Liver (tissue), 3 donors: ENCODE measurements around the gene SPRN.

Experiments used
- ATF3 ChIP-seq: IDR thresholded peaks from 2 replicates; pipeline ENCODE4 v1.6.1; 2016; ENCODE audit warnings: antibody characterized with exemption
- CTCF ChIP-seq: fragments of 150-350 bp; IDR thresholded peaks from 2 replicates; pipeline ENCODE4 v1.5.1; 2017; ENCODE audit warnings: improper control_type of control experiment, low read depth, low read length; ENCODE audit not compliant: missing input control
- EGR1 ChIP-seq, 2 donors: IDR thresholded peaks; 2 replicates each; pipeline ENCODE4 v1.6.1; 2016 to 2018; ENCODE audit warnings: antibody characterized with exemption in 2 of 2, low read depth in 2 of 2
- FOXA1 ChIP-seq: IDR thresholded peaks from 2 replicates; pipeline ENCODE4 v1.6.1; 2016; ENCODE audit warnings: antibody characterized with exemption
- JUND ChIP-seq, 2 donors: IDR thresholded peaks; 2 replicates each; pipeline ENCODE4 v1.6.1; 2016; ENCODE audit warnings: antibody characterized with exemption in 2 of 2
- RAD21 ChIP-seq, 2 donors: IDR thresholded peaks; 2 replicates each; pipeline ENCODE4 v1.6.1; 2016; ENCODE audit warnings: antibody characterized with exemption in 2 of 2, mild to moderate bottlenecking in 2 of 2
- REST ChIP-seq: IDR thresholded peaks from 2 replicates; pipeline ENCODE4 v1.6.1; 2016; ENCODE audit warnings: antibody characterized with exemption, mild to moderate bottlenecking
- SP1 ChIP-seq: IDR thresholded peaks from 2 replicates; pipeline ENCODE4 v1.6.1; 2018; ENCODE audit warnings: antibody characterized with exemption, mild to moderate bottlenecking
- TAF1 ChIP-seq: conservative IDR thresholded peaks from 2 replicates; pipeline ENCODE4 v1.6.1; 2016; ENCODE audit warnings: antibody characterized with exemption, mild to moderate bottlenecking
- YY1 ChIP-seq: IDR thresholded peaks from 2 replicates; pipeline ENCODE4 v1.6.1; 2016; ENCODE audit warnings: antibody characterized with exemption, mild to moderate bottlenecking
- TF ChIP-seq, protein P1 (sequence below): IDR thresholded peaks from 2 replicates; pipeline ENCODE4 v1.6.1; 2016; ENCODE audit warnings: antibody characterized with exemption
- TF ChIP-seq, protein P2 (sequence below): IDR thresholded peaks from 2 replicates; pipeline ENCODE4 v1.6.1; 2016; ENCODE audit warnings: antibody characterized with exemption
- donor health status: healthy.
- donor health status: healthy.

DNA sequence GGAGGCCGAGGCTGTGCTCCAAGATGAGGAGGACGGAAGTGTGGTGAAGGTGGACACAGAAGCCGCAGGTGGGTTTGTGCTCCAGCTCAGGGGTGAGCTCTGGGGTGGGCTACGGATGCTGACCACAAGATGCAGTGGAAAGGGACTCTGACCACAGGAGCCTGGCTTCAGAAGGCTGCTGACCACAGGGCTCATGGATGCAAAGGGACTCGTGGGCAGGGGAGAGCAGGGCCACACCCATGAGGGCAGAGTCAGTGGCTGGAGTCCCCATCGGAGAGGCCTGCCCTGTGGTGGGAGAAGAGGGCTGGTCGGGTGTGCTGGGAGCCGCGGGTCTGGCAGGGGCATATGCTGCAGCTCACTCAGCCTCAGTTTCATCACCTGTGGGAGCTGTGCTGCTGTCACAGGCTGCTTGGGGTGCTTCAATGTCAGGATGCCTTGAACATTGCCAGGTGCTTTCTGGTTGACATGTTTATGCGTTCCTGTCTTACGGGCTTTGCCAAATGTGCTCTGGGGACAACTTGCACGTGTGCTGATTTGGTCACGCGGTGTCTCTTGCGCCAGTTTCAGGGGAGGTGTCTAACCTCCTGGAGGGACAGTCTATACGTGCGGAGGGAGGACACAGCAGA, 43.0 kb upstream of the SPRN start:
- TF ChIP-seq REST, result no peak
- TF ChIP-seq YY1, result no peak
- TF ChIP-seq CTCF, result no peak
- TF ChIP-seq RAD21 (IDR thresholded peaks at IDR 0.05), result no peak
- no peak for TF ChIP-seq EGR1 (IDR thresholded peaks at IDR 0.05; ENCODE audit: low read depth in 2 of 2)
- TF ChIP-seq, protein P1, sequence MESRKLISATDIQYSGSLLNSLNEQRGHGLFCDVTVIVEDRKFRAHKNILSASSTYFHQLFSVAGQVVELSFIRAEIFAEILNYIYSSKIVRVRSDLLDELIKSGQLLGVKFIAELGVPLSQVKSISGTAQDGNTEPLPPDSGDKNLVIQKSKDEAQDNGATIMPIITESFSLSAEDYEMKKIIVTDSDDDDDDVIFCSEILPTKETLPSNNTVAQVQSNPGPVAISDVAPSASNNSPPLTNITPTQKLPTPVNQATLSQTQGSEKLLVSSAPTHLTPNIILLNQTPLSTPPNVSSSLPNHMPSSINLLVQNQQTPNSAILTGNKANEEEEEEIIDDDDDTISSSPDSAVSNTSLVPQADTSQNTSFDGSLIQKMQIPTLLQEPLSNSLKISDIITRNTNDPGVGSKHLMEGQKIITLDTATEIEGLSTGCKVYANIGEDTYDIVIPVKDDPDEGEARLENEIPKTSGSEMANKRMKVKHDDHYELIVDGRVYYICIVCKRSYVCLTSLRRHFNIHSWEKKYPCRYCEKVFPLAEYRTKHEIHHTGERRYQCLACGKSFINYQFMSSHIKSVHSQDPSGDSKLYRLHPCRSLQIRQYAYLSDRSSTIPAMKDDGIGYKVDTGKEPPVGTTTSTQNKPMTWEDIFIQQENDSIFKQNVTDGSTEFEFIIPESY, result no peak
- TF ChIP-seq, protein P2, sequence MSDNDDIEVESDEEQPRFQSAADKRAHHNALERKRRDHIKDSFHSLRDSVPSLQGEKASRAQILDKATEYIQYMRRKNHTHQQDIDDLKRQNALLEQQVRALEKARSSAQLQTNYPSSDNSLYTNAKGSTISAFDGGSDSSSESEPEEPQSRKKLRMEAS, result no peak
- no peak for TF ChIP-seq FOXA1
- TF ChIP-seq JUND (IDR thresholded peaks at IDR 0.05), result no peak
- no peak for TF ChIP-seq ATF3
- TF ChIP-seq TAF1, result no peak
- TF ChIP-seq SP1, result no peak
